GM12878 (cell line): ENCODE measurements around the gene RAB6B. TPM values are rescaled to one million over a fixed set of nuclear protein-coding genes. Genes with fewer than 3 reads are reported as not detected.
A peak's percentile ranks its signal among the peaks of the same experiment; 100 is the strongest.

Experiments
- ATAC-seq: fragments of 200-7000 bp; cut with Tn5 transposase; 3 replicates; pipeline ENCODE4 v1.9.1; 2020; ENCODE audit warnings: mild to moderate bottlenecking, moderate library complexity
- BruUV-seq: library from RNA; stranded (reverse); fragments of 400-500 nt; replicated peaks from 2 replicates; lab custom pipeline; 2021; lab: Mats Ljungman, UMichigan
- CTCF ChIA-PET: fragments of 300-600 bp; sonication (Branson Sonifier 250); formaldehyde crosslinking; extraction: SDS; loops from one replicate; lab custom pipeline; 2021; ENCODE audit warnings: inconsistent platforms; lab: Yijun Ruan, JAX
- POLR2A ChIA-PET: fragments of 350-600 bp; formaldehyde crosslinking; extraction: SDS; loops from one replicate; lab custom pipeline; 2021; ENCODE audit warnings: inconsistent platforms; lab: Charles Lee
- RAD21 ChIA-PET: fragments of 300-600 bp; sonication (Branson Sonifier 250); formaldehyde crosslinking; loops from one replicate; lab custom pipeline; 2023; ENCODE audit warnings: antibody characterized with exemption; ENCODE audit not compliant: unreplicated experiment; lab: Charles Lee
- SMC1A ChIA-PET: fragments of 300-600 bp; sonication (Branson Sonifier 250); formaldehyde crosslinking; loops from one replicate; lab custom pipeline; 2023; ENCODE audit not compliant: unreplicated experiment, uncharacterized antibody; lab: Charles Lee
- DNase-seq: peaks from one replicate; pipeline ENCODE4 v3.0.0-alpha.2; 2011; ENCODE audit warnings: low read depth, low spot score
- FAIRE-seq: peaks from 3 replicates; lab custom pipeline; 2011; peaks lifted over from hg19 to GRCh38; lab: Jason Lieb, UNC
- H2AFZ ChIP-seq: 2 replicates; pipeline ENCODE4 v1.6.0; 2011; ENCODE audit warnings: low read depth, low read length, control low read depth; ENCODE audit not compliant: control insufficient read depth
- H3K27ac ChIP-seq: 2 replicates; pipeline ENCODE4 v1.5.1; 2011; ENCODE audit warnings: control low read depth; ENCODE audit not compliant: control insufficient read depth, insufficient read depth
- H3K27me3 ChIP-seq, 2 experiments: replicated peaks in 1 of 2; 2 replicates each; pipeline versions ENCODE4 v1.6.0 to v1.6.1; 2011; ENCODE audit warnings: low read length in 1 of 2; ENCODE audit not compliant: control insufficient read depth in 2 of 2, insufficient read depth in 2 of 2
- H3K36me3 ChIP-seq, 2 experiments: 2 replicates each; pipeline ENCODE4 v1.5.1; 2011; ENCODE audit warnings: low read length in 1 of 2; ENCODE audit not compliant: control insufficient read depth in 2 of 2, insufficient read depth in 2 of 2
- H3K4me1 ChIP-seq: 2 replicates; pipeline ENCODE4 v1.6.1; 2011; ENCODE audit warnings: mild to moderate bottlenecking, low read length, moderate library complexity, mixed read lengths; ENCODE audit not compliant: control insufficient read depth, insufficient read depth
- H3K4me2 ChIP-seq: 2 replicates; pipeline ENCODE4 v1.6.0; 2011; ENCODE audit warnings: control low read depth; ENCODE audit not compliant: control insufficient read depth, insufficient read depth
- H3K4me3 ChIP-seq: fragments of 200-600 bp; sonication (generic); 2 replicates; pipeline ENCODE4 v1.5.1; 2016
- H3K79me2 ChIP-seq: 2 replicates; pipeline ENCODE4 v1.6.0; 2011; ENCODE audit warnings: low read length; ENCODE audit not compliant: control insufficient read depth, insufficient read depth
- H3K9ac ChIP-seq: 2 replicates; pipeline ENCODE4 v1.8.0; 2011; ENCODE audit warnings: low read length, control low read depth, mixed read lengths; ENCODE audit not compliant: control insufficient read depth, insufficient read depth
- H3K9me3 ChIP-seq: replicated peaks from 3 replicates; pipeline ENCODE4 v1.5.1; 2011; ENCODE audit warnings: mild to moderate bottlenecking, low read length; ENCODE audit not compliant: control insufficient read depth, insufficient read depth
- H4K20me1 ChIP-seq: 2 replicates; pipeline ENCODE4 v1.6.0; 2011; ENCODE audit not compliant: control insufficient read depth, insufficient read depth
- BACH1 ChIP-seq: fragments of 450-650 bp; IDR thresholded peaks from 2 replicates; pipeline ENCODE4 v1.6.1; 2017; ENCODE audit warnings: mild to moderate bottlenecking, borderline replicate concordance
- CREB1 ChIP-seq: IDR thresholded peaks from 2 replicates; pipeline ENCODE4 v1.6.1; 2012; ENCODE audit warnings: low read depth, mild to moderate bottlenecking, inconsistent platforms
- CREM ChIP-seq: IDR thresholded peaks from 2 replicates; pipeline ENCODE4 v1.6.1; 2014; ENCODE audit warnings: antibody characterized with exemption, low read depth
- GABPA ChIP-seq: IDR thresholded peaks from 2 replicates; pipeline ENCODE4 v1.6.1; 2014; ENCODE audit warnings: antibody characterized with exemption, low read depth, mild to moderate bottlenecking, inconsistent platforms
- IKZF1 ChIP-seq: fragments of 450-650 bp; conservative IDR thresholded peaks from 2 replicates; pipeline ENCODE4 v1.6.1; 2017; ENCODE audit warnings: antibody characterized with exemption, mild to moderate bottlenecking
- NFYB ChIP-seq: IDR thresholded peaks from 2 replicates; pipeline ENCODE4 v1.6.1; 2011; ENCODE audit warnings: low read depth, mild to moderate bottlenecking, low read length, improper control_type of control experiment, moderate library complexity; ENCODE audit not compliant: insufficient read depth
- RBBP5 ChIP-seq: fragments of 200-600 bp; sonication (generic); conservative IDR thresholded peaks from 2 replicates; pipeline ENCODE4 v1.6.1; 2016
- RCOR1 ChIP-seq: conservative IDR thresholded peaks from 2 replicates; pipeline ENCODE4 v1.6.1; 2012; ENCODE audit warnings: low read depth, low read length, improper control_type of control experiment
- SIX5 ChIP-seq: IDR thresholded peaks from 2 replicates; pipeline ENCODE4 v1.6.1; 2011; ENCODE audit warnings: mild to moderate bottlenecking, low read depth, low read length, moderate library complexity; ENCODE audit not compliant: severe bottlenecking
- SREBF2 ChIP-seq: IDR thresholded peaks from 2 replicates; pipeline ENCODE4 v1.6.1; 2012; ENCODE audit warnings: mild to moderate bottlenecking, low read length
- YBX1 ChIP-seq: fragments of 450-650 bp; IDR thresholded peaks from 2 replicates; pipeline ENCODE4 v1.6.1; 2016; ENCODE audit warnings: antibody characterized with exemption
- YY1 ChIP-seq: IDR thresholded peaks from 2 replicates; pipeline ENCODE4 v1.6.1; 2011; ENCODE audit warnings: low read depth, mild to moderate bottlenecking, low read length
- ZSCAN29 ChIP-seq: fragments of 450-650 bp; IDR thresholded peaks from 2 replicates; pipeline ENCODE4 v1.6.1; 2017; ENCODE audit warnings: mild to moderate bottlenecking, moderate library complexity
- WGBS: methylation state at CpG from one replicate; pipeline ENCODE4 v1.1.6; 2016; ENCODE audit warnings: low lambda C conversion rate; ENCODE audit not compliant: insufficient replicate concordance, insufficient coverage; ENCODE audit errors: missing lambda C conversion rate; 5-methylcytosine and 5-hydroxymethylcytosine counted together
- in situ Hi-C: fragments of 300-500 bp; cut with MboI; formaldehyde crosslinking; loops from 9 replicates; pipeline ENCODE4 v1.14.3; 2018; ENCODE audit warnings: mixed read lengths
- intact Hi-C: fragments of 100-400 bp; cut with micrococcal nuclease; formaldehyde crosslinking; loops from one replicate; pipeline ENCODE4 v1.14.2; 2022; ENCODE audit not compliant: unreplicated experiment
- polyA plus RNA-seq, 11 experiments: library from polyadenylated mRNA; depleted of rRNA in 4 of 11; unstranded in 6 of 11; stranded (reverse) in 5 of 11; fragments of >200 nt; fragmentation: Nextera tagmentation in 4 of 11; fragmentation: Illumina TruSeq in 1 of 11; extraction: Ambion mirVana in 4 of 11; extraction: Trizol in 1 of 11; gene quantifications; 1 replicate in 1 of 11; 2 replicates in 10 of 11; pipeline versions ENCODE4 v1.2.1 to v1.2.3, GENCODE V29; 2011 to 2016; ENCODE audit warnings: inconsistent platforms in 2 of 11, missing spikeins in 2 of 11, low read depth in 1 of 11
- total RNA-seq, 4 experiments: library from RNA; depleted of rRNA in 3 of 4; stranded (reverse); fragments of >200 nt in 3 of 4; fragmentation: Illumina TruSeq in 1 of 4; extraction: Trizol in 1 of 4; gene quantifications; 2 replicates each; pipeline versions ENCODE4 v1.2.1 to v1.2.3, GENCODE V29; 2013 to 2021
- TF ChIP-seq, protein P1 (sequence below): fragments of 450-650 bp; formaldehyde crosslinking; IDR thresholded peaks from 2 replicates; pipeline ENCODE4 v1.4.0; 2020; ENCODE audit warnings: mild to moderate bottlenecking, moderate library complexity
- TF ChIP-seq, protein P2 (sequence below): IDR thresholded peaks from 2 replicates; pipeline ENCODE4 v1.6.1; 2012; ENCODE audit warnings: low read depth, low read length, improper control_type of control experiment

RAB6B gene
- total and polyA plus RNA-seq, 10 of the 15 experiments (the other 5 are each of a cell fraction or from before 2014, with no cell fraction given): 0.01 to 0.16 (median 0.04) TPM; not detected in 5

DNA sequence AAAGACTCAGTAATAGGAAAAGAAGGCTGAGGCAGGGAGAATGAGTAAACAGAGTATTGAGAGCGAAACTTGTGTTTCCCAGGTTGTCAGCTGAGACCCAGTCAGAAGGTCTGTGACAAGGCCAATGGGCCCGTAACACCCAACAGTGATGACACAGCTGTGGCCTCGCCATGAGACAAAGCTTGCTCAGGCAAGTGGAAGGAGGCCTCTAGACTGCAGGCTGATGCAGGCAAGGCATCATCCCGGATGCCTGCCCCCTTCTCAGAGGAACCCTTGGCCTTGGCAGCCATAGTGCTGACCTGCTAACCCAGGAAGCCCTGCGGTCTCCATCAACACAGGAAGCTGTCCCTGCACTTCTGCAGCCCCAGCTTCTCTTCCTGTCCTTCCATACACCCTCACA lies 15.4 kb downstream of the RAB6B start:
- no peak overlapping the region for H3K27ac ChIP-seq
- CTCF ChIA-PET: no interaction called here
- no peak for FAIRE-seq
- no TSS peak for BruUV-seq
- SMC1A ChIA-PET: interaction anchor here (0.5 to 1.2 kb wide), 3 partner anchors 10 to 1541 kb away, joined by 3 read pairs; no protein-coding TSS in a partner anchor
- no peaks in the 10 kb centered on the region for H3K36me3 ChIP-seq
- WGBS: 32% methylated on average over 5 of the region's 5 CpGs
- no peak overlapping the region for H3K9ac ChIP-seq
- intact Hi-C loops: no loop called here
- H3K9me3 ChIP-seq: peaks cover 1% of the 10 kb centered on the region; the same call in 1 of the 3 replicates
- H2AFZ ChIP-seq: peak overlapping the region; percentile 50
- TF ChIP-seq CREB1 (0 out of 2 replicates have a peak, but pooled peaks have one; percentile 13), CREM (no peak), GABPA (peak; percentile 34; the same call in 1 of the 2 replicates)
- TF ChIP-seq, all 136 proteins: peak for 2
- ATAC-seq (peak; percentile 21; the same call in 2 of the 3 replicates), DNase-seq (no peak)
- Histone ChIP-seq H3K79me2 (no peaks in the 10 kb centered on the region), H3K4me2 (peak overlapping the region; percentile 25; the same call in 1 of the 2 replicates), H3K27me3 (no peaks in the 10 kb centered on the region; a peak in 2 of 4 replicates), H4K20me1 (no peaks in the 10 kb centered on the region), H3K4me1 (peaks cover 21% of the 10 kb centered on the region), H3K4me3 (no peak overlapping the region)
- POLR2A ChIA-PET: no interaction called here
- RAD21 ChIA-PET: no interaction called here
- in situ Hi-C loops: no loop called here

DNA sequence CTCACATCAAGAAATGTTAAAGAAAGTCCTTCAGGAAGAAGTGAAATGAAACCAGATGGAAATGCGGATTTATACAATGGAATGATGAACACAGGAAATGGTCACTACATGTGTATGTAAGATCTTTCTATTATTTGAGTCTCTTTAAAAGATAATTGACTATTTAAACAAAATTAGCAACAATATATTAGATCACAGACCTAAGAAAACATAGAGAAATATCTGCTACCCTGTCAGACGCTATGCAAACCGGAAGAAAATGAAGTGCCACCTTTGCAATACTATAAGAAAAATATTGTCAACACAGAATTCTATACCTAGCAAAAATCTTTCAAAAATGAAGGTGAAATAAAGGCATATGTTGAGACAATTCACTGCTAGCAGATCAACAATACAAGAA lies 17.2 kb downstream of the RAB6B start:
- no peak for DNase-seq
- Histone ChIP-seq H3K27me3 (no peaks in the 10 kb centered on the region; a peak in 2 of 4 replicates), H3K36me3 (no peaks in the 10 kb centered on the region), H3K9me3 (peaks cover 1% of the 10 kb centered on the region; the same call in 1 of the 3 replicates), H4K20me1 (no peaks in the 10 kb centered on the region), H3K79me2 (no peaks in the 10 kb centered on the region), H3K4me2 (no peak overlapping the region), H2AFZ (no peak overlapping the region), H3K4me1 (peaks cover 21% of the 10 kb centered on the region), H3K27ac (no peak overlapping the region), H3K4me3 (no peak overlapping the region), H3K9ac (no peak overlapping the region)
- no peak for ATAC-seq
- in situ Hi-C loops: no loop called here
- intact Hi-C loops: no loop called here
- ChIA-PET RAD21 (no interaction called here), CTCF (no interaction called here), POLR2A (no interaction called here), SMC1A (interaction anchor here (1.0 kb wide), 1 partner anchor 10 kb away, joined by 3 read pairs; no protein-coding TSS in a partner anchor)
- BruUV-seq: no TSS peak
- 76% methylated on average over 3 of the region's 3 CpGs for WGBS
- FAIRE-seq: no peak
- no peak for TF ChIP-seq YBX1
- TF ChIP-seq, protein P1, sequence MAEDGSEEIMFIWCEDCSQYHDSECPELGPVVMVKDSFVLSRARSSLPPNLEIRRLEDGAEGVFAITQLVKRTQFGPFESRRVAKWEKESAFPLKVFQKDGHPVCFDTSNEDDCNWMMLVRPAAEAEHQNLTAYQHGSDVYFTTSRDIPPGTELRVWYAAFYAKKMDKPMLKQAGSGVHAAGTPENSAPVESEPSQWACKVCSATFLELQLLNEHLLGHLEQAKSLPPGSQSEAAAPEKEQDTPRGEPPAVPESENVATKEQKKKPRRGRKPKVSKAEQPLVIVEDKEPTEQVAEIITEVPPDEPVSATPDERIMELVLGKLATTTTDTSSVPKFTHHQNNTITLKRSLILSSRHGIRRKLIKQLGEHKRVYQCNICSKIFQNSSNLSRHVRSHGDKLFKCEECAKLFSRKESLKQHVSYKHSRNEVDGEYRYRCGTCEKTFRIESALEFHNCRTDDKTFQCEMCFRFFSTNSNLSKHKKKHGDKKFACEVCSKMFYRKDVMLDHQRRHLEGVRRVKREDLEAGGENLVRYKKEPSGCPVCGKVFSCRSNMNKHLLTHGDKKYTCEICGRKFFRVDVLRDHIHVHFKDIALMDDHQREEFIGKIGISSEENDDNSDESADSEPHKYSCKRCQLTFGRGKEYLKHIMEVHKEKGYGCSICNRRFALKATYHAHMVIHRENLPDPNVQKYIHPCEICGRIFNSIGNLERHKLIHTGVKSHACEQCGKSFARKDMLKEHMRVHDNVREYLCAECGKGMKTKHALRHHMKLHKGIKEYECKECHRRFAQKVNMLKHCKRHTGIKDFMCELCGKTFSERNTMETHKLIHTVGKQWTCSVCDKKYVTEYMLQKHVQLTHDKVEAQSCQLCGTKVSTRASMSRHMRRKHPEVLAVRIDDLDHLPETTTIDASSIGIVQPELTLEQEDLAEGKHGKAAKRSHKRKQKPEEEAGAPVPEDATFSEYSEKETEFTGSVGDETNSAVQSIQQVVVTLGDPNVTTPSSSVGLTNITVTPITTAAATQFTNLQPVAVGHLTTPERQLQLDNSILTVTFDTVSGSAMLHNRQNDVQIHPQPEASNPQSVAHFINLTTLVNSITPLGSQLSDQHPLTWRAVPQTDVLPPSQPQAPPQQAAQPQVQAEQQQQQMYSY (CRISPR knock-in tag): no peak
- TF ChIP-seq NFYB: no peak
- no peak for TF ChIP-seq YY1
- TF ChIP-seq ZSCAN29: no peak
- TF ChIP-seq SIX5: no peak
- TF ChIP-seq, protein P2, sequence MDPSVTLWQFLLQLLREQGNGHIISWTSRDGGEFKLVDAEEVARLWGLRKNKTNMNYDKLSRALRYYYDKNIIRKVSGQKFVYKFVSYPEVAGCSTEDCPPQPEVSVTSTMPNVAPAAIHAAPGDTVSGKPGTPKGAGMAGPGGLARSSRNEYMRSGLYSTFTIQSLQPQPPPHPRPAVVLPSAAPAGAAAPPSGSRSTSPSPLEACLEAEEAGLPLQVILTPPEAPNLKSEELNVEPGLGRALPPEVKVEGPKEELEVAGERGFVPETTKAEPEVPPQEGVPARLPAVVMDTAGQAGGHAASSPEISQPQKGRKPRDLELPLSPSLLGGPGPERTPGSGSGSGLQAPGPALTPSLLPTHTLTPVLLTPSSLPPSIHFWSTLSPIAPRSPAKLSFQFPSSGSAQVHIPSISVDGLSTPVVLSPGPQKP: no peak
- no peak for TF ChIP-seq SREBF2
- no peak for TF ChIP-seq RBBP5
- no peak for TF ChIP-seq IKZF1
- no peak for TF ChIP-seq RCOR1
- no peak for TF ChIP-seq CREB1
- TF ChIP-seq BACH1: no peak
